DND-41 (cell line): ENCODE measurements around the gene CHN2.

ENCODE experiments used
- CTCF ChIP-seq: IDR thresholded peaks from 2 replicates; pipeline ENCODE4 v1.5.1; 2012; ENCODE audit warnings: borderline replicate concordance, low read length, moderate library complexity, mild to moderate bottlenecking; ENCODE audit not compliant: poor library complexity, severe bottlenecking; ENCODE audit errors: extremely low read depth
- EZH2 ChIP-seq: IDR thresholded peaks from 3 replicates; pipeline ENCODE4 v1.6.1; 2012; ENCODE audit warnings: borderline replicate concordance, low read depth, mild to moderate bottlenecking, moderate library complexity, low read length, inconsistent platforms; ENCODE audit not compliant: severe bottlenecking

- no peak for TF ChIP-seq CTCF
- no peak for TF ChIP-seq EZH2
These were observed 207.2 kb downstream of the CHN2 start for GRCh38 chr7:29401769-29402168.
